Kidney (tissue), 14 donors: ENCODE measurements around the gene TGFBR3L. TPM values are rescaled to one million over a fixed set of nuclear protein-coding genes. Genes with fewer than 3 reads are reported as not detected.

Experiments
- DNase-seq, 5 donors: peaks; one replicate each; pipeline ENCODE4 v3.0.0-alpha.2; 2013 to 2020
- FAIRE-seq: peaks from 2 replicates; lab custom pipeline; 2012; peaks lifted over from hg19 to GRCh38; lab: Jason Lieb, UNC
- H3K27ac ChIP-seq, 2 donors: one replicate each; pipeline ENCODE4 v1.7.0; 2013; ENCODE audit warnings: low read depth in 2 of 2, low read length in 2 of 2, inconsistent platforms in 1 of 2
- H3K27me3 ChIP-seq: one replicate; pipeline ENCODE4 v1.7.1; 2013; ENCODE audit warnings: low read length, inconsistent platforms; ENCODE audit not compliant: control insufficient read depth, insufficient read depth
- H3K36me3 ChIP-seq, 3 donors: one replicate each; pipeline versions ENCODE4 v1.7.0 to v1.7.1; 2013; ENCODE audit warnings: low read length in 3 of 3, control low read depth in 1 of 3, inconsistent platforms in 1 of 3; ENCODE audit not compliant: insufficient read depth in 3 of 3, control insufficient read depth in 2 of 3
- H3K4me1 ChIP-seq, 3 donors: one replicate each; pipeline versions ENCODE4 v1.7.0 to v1.7.1; 2013; ENCODE audit warnings: low read length in 3 of 3, inconsistent platforms in 1 of 3, low read depth in 1 of 3; ENCODE audit not compliant: control insufficient read depth in 2 of 3, insufficient read depth in 2 of 3
- H3K4me3 ChIP-seq, 3 donors: one replicate each; pipeline versions ENCODE4 v1.7.0 to v1.8.1; 2013; ENCODE audit warnings: low read length in 3 of 3, control low read depth in 1 of 3, inconsistent platforms in 1 of 3
- H3K9ac ChIP-seq, 3 donors: one replicate each; pipeline versions ENCODE4 v1.7.0 to v1.7.1; 2013; ENCODE audit warnings: low read length in 3 of 3, control low read depth in 1 of 3, inconsistent platforms in 1 of 3
- H3K9me3 ChIP-seq, 3 donors: one replicate each; pipeline versions ENCODE4 v1.7.0 to v1.7.1; 2013; ENCODE audit warnings: low read length in 3 of 3, control low read depth in 1 of 3, inconsistent platforms in 1 of 3; ENCODE audit not compliant: control insufficient read depth in 2 of 3, insufficient read depth in 1 of 3
- CTCF ChIP-seq: IDR thresholded peaks from 3 replicates; pipeline ENCODE4 v1.5.1; 2012; ENCODE audit warnings: mild to moderate bottlenecking, moderate library complexity, borderline replicate concordance; ENCODE audit not compliant: insufficient read depth; ENCODE audit errors: extremely low read depth
- intact Hi-C: fragments of 100-400 bp; cut with DNase I; formaldehyde crosslinking; loops from one replicate; pipeline ENCODE4 v1.11.1; 2022
- polyA plus RNA-seq: library from polyadenylated mRNA; stranded (reverse); fragments of 350-450 nt; fragmentation: Illumina TruSeq; extraction: RNeasy Lipid Tissue Mini Kit (QIAGEN cat#74804); gene quantifications from one replicate; pipeline ENCODE4 v1.2.3, GENCODE V29; 2014; ENCODE audit warnings: low read depth, low replicate concordance; ENCODE audit not compliant: insufficient read depth
- total RNA-seq: library from RNA; stranded (reverse); fragmentation: NEBNext Ultra II Directional; extraction: Animal tissue kit (Norgen Biotek cat#: 25700); gene quantifications from one replicate; pipeline ENCODE4 v1.2.1, GENCODE V29; 2021
- donor health status: control.
- donor health status: control.
- donor health status: control.
- donor health status: control.
- donor health status: control.
- donor health status: DM: yes; HTN: yes; CAD: no.
- donor health status: Normal renal cell carcinoma (clear cell type).

Gene TGFBR3L
- total and polyA plus RNA-seq, 2 donors from 2014 or later = 0.44 to 1.5 TPM

DNA sequence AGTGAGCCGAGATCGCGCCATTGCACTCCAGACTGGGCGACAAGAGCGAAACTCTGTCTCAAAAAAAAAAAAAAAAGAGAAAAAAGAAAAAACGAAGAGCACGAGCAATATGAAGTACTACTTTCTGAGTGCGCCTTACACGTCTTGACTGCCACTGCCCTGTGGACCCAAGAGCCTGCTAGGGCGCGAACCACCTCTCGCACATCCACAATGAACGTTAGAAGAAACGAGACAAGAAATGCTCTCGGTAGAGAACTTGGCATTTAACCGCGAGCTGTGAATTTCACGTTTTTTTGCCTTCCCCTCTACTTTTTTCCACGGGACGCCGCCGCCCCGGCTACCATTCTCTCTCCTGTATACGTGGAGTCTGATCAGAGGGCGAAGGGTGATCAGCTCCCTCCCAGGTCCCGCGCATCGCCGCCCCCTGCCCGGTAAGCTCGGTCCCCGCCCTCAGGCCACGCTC lies 28.4 kb downstream of the TGFBR3L start:
- Histone ChIP-seq H3K27me3 (no peaks in the 10 kb centered on the region), H3K4me1 (peaks cover 0 to 13% (median 5%) of the 10 kb centered on the region in 3 donors), H3K9me3 (no peaks in the 10 kb centered on the region), H3K9ac (peak overlapping the region; percentile 74 to 99 (median 99)), H3K4me3 (peak overlapping the region; percentile 70 to 88 (median 84)), H3K36me3 (peaks cover 0 to 7% (median 3%) of the 10 kb centered on the region in 3 donors), H3K27ac (peak overlapping the region; percentile 98 to 99)
- TF ChIP-seq CTCF = no peak
- no peak for FAIRE-seq
- intact Hi-C loops = no loop called here
- peak in 1 of 5 donors; percentile 35 for DNase-seq

GRCh38 chr19:7943444-7944176 lies 29.0 kb downstream of the TGFBR3L start, which contains the start of gene TIMM44:
Gene TIMM44 (minus strand): TSS chr19:7943666. CDS start chr19:7943651, 15 bp downstream.
- no peak for TF ChIP-seq CTCF
- Histone ChIP-seq H3K9ac (peak within 1 kb of the TSS; percentile 74 to 99 (median 99)), H3K27me3 (no peaks in the 10 kb centered on the region), H3K4me1 (peaks cover 0 to 13% (median 5%) of the 10 kb centered on the region in 3 donors), H3K9me3 (no peaks in the 10 kb centered on the region), H3K27ac (peak within 1 kb of the TSS; percentile 98 to 99), H3K36me3 (peaks cover 0 to 7% (median 3%) of the 10 kb centered on the region in 3 donors), H3K4me3 (peak within 1 kb of the TSS; percentile 70 to 88 (median 84))
- peak; percentile 99 to 100 (median 99) for DNase-seq
- FAIRE-seq = peak; percentile 99
- intact Hi-C loops = no loop called here

DNA sequence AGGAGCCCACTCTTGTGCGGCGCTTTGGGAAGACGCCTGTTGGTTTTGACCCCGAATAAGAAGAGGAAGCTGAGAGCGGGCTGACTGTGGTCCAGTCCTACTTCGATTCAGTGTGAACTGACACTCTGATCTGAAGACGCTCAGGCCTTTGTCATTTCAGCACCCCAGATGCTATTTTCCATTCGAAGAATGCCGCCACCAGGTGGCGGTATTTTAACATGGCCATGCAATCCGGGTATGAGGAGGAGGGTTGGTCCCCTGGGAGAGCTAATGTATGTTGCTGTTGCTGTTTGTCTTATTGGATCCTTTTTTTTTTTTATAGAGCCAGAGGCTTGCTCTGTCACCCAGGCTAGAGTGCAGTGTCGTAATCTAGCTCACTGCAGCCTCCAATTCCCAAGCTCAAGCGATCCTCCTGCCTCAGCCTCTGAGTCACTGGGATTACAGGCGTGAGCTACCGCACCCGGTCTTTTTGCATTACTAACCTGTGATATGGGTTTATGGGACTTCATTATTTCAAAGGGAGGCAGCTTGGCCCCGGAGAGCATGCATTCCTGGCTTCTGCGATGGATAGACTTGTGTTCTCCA lies 29.6 kb downstream of the TGFBR3L start:
- intact Hi-C loops = no loop called here
- Histone ChIP-seq H3K36me3 (peaks cover 0 to 7% (median 3%) of the 10 kb centered on the region in 3 donors), H3K9ac (peak overlapping the region; percentile 0 to 73 (median 38)), H3K9me3 (no peaks in the 10 kb centered on the region), H3K4me1 (peaks cover 0 to 13% (median 5%) of the 10 kb centered on the region in 3 donors), H3K4me3 (peak overlapping the region; percentile 70 to 84 (median 76)), H3K27me3 (no peaks in the 10 kb centered on the region), H3K27ac (peak overlapping the region; percentile 82 to 99)
- FAIRE-seq (no peak), DNase-seq (peak; percentile 86 to 97 (median 93))
- peak; percentile 84 for TF ChIP-seq CTCF
